HEK293T (cell line): ENCODE measurements around the gene ST6GAL1.
"Not testable (repeated sequence)": the region's sequence is repeated elsewhere in the genome, so short reads cannot be mapped to it uniquely, and the experiment has no call there.

Experiments used
- CTCF ChIA-PET: fragments of 350-600 bp; formaldehyde crosslinking; extraction: SDS; loops from one replicate; lab custom pipeline; 2021; ENCODE audit warnings: antibody characterized with exemption, inconsistent platforms; lab: Yijun Ruan, JAX
- POLR2A ChIA-PET: fragments of 350-600 bp; formaldehyde crosslinking; extraction: SDS; loops from one replicate; lab custom pipeline; 2020; ENCODE audit warnings: antibody characterized with exemption, inconsistent platforms; lab: Yijun Ruan, JAX
- DNase-seq: peaks from one replicate; pipeline ENCODE4 v3.0.0; 2012; ENCODE audit warnings: mixed read lengths; ENCODE audit errors: extremely low spot score
- ARNT ChIP-seq: fragments of 450-650 bp; IDR thresholded peaks from 2 replicates; pipeline ENCODE4 v1.6.1; 2017; ENCODE audit warnings: mild to moderate bottlenecking
- BHLHE40 ChIP-seq: fragments of 450-650 bp; IDR thresholded peaks from 2 replicates; pipeline ENCODE4 v1.6.1; 2016; ENCODE audit warnings: mild to moderate bottlenecking, moderate library complexity, borderline replicate concordance
- CTBP1 ChIP-seq: fragments of 450-650 bp; IDR thresholded peaks from 2 replicates; pipeline ENCODE4 v1.6.1; 2016; ENCODE audit warnings: borderline replicate concordance
- ELF4 ChIP-seq: fragments of 450-650 bp; IDR thresholded peaks from 2 replicates; pipeline ENCODE4 v1.6.1; 2017; ENCODE audit warnings: antibody characterized with exemption
- FOXA1 ChIP-seq: fragments of 450-650 bp; IDR thresholded peaks from 2 replicates; pipeline ENCODE4 v1.6.1; 2016; ENCODE audit warnings: mild to moderate bottlenecking
- FOXK2 ChIP-seq: fragments of 450-650 bp; IDR thresholded peaks from 2 replicates; pipeline ENCODE4 v1.6.1; 2016; ENCODE audit warnings: mild to moderate bottlenecking
- FOXM1 ChIP-seq: fragments of 450-650 bp; IDR thresholded peaks from 2 replicates; pipeline ENCODE4 v1.6.1; 2017; ENCODE audit warnings: mild to moderate bottlenecking, borderline replicate concordance
- HDGF ChIP-seq: fragments of 450-650 bp; IDR thresholded peaks from 2 replicates; pipeline ENCODE4 v1.6.1; 2017; ENCODE audit warnings: antibody characterized with exemption, borderline replicate concordance
- L3MBTL2 ChIP-seq: fragments of 450-650 bp; conservative IDR thresholded peaks from 2 replicates; pipeline ENCODE4 v1.6.1; 2016; ENCODE audit warnings: mild to moderate bottlenecking
- LEF1 ChIP-seq: fragments of 450-650 bp; IDR thresholded peaks from 2 replicates; pipeline ENCODE4 v1.6.1; 2017; ENCODE audit warnings: mild to moderate bottlenecking, borderline replicate concordance
- NFRKB ChIP-seq: fragments of 450-650 bp; IDR thresholded peaks from 2 replicates; pipeline ENCODE4 v1.6.1; 2016; ENCODE audit warnings: mild to moderate bottlenecking, moderate library complexity
- PKNOX1 ChIP-seq: fragments of 450-650 bp; IDR thresholded peaks from 2 replicates; pipeline ENCODE4 v1.6.1; 2016
- SP1 ChIP-seq: fragments of 450-650 bp; IDR thresholded peaks from 2 replicates; pipeline ENCODE4 v1.6.1; 2017
- SUZ12 ChIP-seq: fragments of 450-650 bp; IDR thresholded peaks from 2 replicates; pipeline ENCODE4 v1.6.1; 2016; ENCODE audit warnings: mild to moderate bottlenecking
- TARDBP ChIP-seq: fragments of 450-650 bp; IDR thresholded peaks from 2 replicates; pipeline ENCODE4 v1.6.1; 2016
- ZNF384 ChIP-seq: fragments of 450-650 bp; IDR thresholded peaks from 2 replicates; pipeline ENCODE4 v1.6.1; 2016

ST6GAL1 gene

DNA sequence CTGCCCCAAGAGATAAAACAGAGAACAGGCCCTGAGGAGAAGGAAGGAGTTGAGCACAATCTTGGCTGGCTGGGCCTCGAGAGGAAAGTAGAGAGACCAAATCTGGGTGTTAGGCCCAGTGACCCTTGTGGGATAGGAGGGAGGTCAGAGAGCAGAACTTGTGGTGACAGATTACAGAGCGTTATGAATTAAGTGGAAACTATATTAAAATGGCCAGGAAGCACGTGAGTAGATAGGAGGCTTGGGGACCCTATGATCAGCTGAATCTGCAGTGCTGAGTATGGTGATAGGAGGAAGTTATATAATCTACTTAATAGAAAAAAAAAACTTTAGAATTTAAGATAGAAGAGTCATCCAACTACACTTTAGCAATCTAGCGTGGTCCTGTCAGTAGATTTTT is 30.0 kb downstream of the ST6GAL1 start:
- CTCF ChIA-PET, result no interaction called here
- DNase-seq, result no peak
- TF ChIP-seq CTBP1, result no peak
- no peak for TF ChIP-seq SP1
- TF ChIP-seq BHLHE40, result no peak
- no peak for TF ChIP-seq ARNT
- TF ChIP-seq FOXA1, result no peak
- TF ChIP-seq SUZ12, result no peak
- no peak for TF ChIP-seq FOXK2
- TF ChIP-seq ZNF384, result no peak
- TF ChIP-seq NFRKB, result no peak
- TF ChIP-seq HDGF, result no peak
- no peak for TF ChIP-seq PKNOX1
- no peak for TF ChIP-seq FOXM1
- no peak for TF ChIP-seq L3MBTL2
- no peak for TF ChIP-seq ELF4
- no peak for TF ChIP-seq LEF1
- TF ChIP-seq TARDBP, result no peak
- POLR2A ChIA-PET, result interaction anchor here (0.6 kb wide), 1 partner anchor 408 kb away, joined by 3 read pairs; the partner anchor contains the start of gene RTP4

GRCh38 chr3:186962445-186962844 is 32.1 kb downstream of the ST6GAL1 start:
- TF ChIP-seq FOXM1 (no peak), NFRKB (no peak), TARDBP (no peak), FOXA1 (no peak)
- DNase-seq, result no peak
- ChIA-PET CTCF (no interaction called here), POLR2A (no interaction called here)

GRCh38 chr3:186963636-186964035 is 33.3 kb downstream of the ST6GAL1 start:
- no peak for DNase-seq
- TF ChIP-seq CTBP1, result no peak
- TF ChIP-seq HDGF, result no peak
- TF ChIP-seq TARDBP, result no peak
- TF ChIP-seq L3MBTL2, result no peak
- no peak for TF ChIP-seq LEF1
- no peak for TF ChIP-seq FOXM1
- no peak for TF ChIP-seq NFRKB
- no peak for TF ChIP-seq ARNT
- no peak for TF ChIP-seq ZNF384
- TF ChIP-seq ELF4, result no peak
- POLR2A ChIA-PET, result no interaction called here
- CTCF ChIA-PET, result interaction anchor here (0.7 kb wide), 1 partner anchor 14 kb away, joined by 4 read pairs; no protein-coding TSS in a partner anchor

- no peak for TF ChIP-seq SP1
- TF ChIP-seq ZNF384, result no peak
- no peak for TF ChIP-seq ELF4
- TF ChIP-seq CTBP1, result no peak
- TF ChIP-seq FOXA1, result no peak
- no peak for TF ChIP-seq ARNT
- no peak for TF ChIP-seq FOXK2
- no peak for TF ChIP-seq LEF1
- TF ChIP-seq BHLHE40, result no peak
- TF ChIP-seq SUZ12, result no peak
- TF ChIP-seq HDGF, result no peak
- TF ChIP-seq L3MBTL2, result no peak
- POLR2A ChIA-PET, result no interaction called here
- CTCF ChIA-PET, result interaction anchor here (0.7 kb wide), 1 partner anchor 13 kb away, joined by 4 read pairs; no protein-coding TSS in a partner anchor
- DNase-seq, result no peak
Measured at GRCh38 chr3:186964071-186964470, 33.7 kb downstream of the ST6GAL1 start.

GRCh38 chr3:186964616-186965015 is 34.3 kb downstream of the ST6GAL1 start:
- POLR2A ChIA-PET, result no interaction called here
- DNase-seq, result no peak

GRCh38 chr3:186965141-186965879 is 35.0 kb downstream of the ST6GAL1 start:
- DNase-seq, result no peak
- POLR2A ChIA-PET, result no interaction called here

More at GRCh38 chr3:186964616-186965015, 34.3 kb downstream of the ST6GAL1 start:
- no peak for TF ChIP-seq L3MBTL2
- CTCF ChIA-PET, result no interaction called here

GRCh38 chr3:186966406-186966805 is 36.1 kb downstream of the ST6GAL1 start:
- ChIA-PET CTCF (interaction anchor here (0.6 kb wide), 1 partner anchor 20 kb away, joined by 6 read pairs; no protein-coding TSS in a partner anchor), POLR2A (no interaction called here)
- DNase-seq, result no peak
- TF ChIP-seq TARDBP, result no peak
- no peak for TF ChIP-seq SUZ12
- TF ChIP-seq ZNF384, result no peak
- TF ChIP-seq FOXK2, result no peak
- TF ChIP-seq NFRKB, result no peak
- no peak for TF ChIP-seq L3MBTL2
- TF ChIP-seq FOXM1, result no peak
- TF ChIP-seq LEF1, result no peak
- no peak for TF ChIP-seq ELF4
- TF ChIP-seq CTBP1, result no peak
- TF ChIP-seq FOXA1, result no peak
- TF ChIP-seq ARNT, result no peak
- TF ChIP-seq SP1, result no peak
- TF ChIP-seq BHLHE40, result no peak
- no peak for TF ChIP-seq HDGF
- no peak for TF ChIP-seq PKNOX1

More at GRCh38 chr3:186965141-186965879, 35.0 kb downstream of the ST6GAL1 start:
- CTCF ChIA-PET, result no interaction called here
- TF ChIP-seq BHLHE40 (no peak), FOXA1 (no peak), LEF1 (no peak), SUZ12 (no peak), ELF4 (no peak), HDGF (no peak), TARDBP (no peak), SP1 (no peak), CTBP1 (no peak), FOXM1 (no peak)

GRCh38 chr3:186967236-186967635 is 36.9 kb downstream of the ST6GAL1 start:
- POLR2A ChIA-PET, CTCF ChIA-PET, DNase-seq: not testable (repeated sequence)
